ENCODE measurements around the gene MRGPRF. TPM values are rescaled to one million over a fixed set of nuclear protein-coding genes. Genes with fewer than 3 reads are reported as not detected.

Gene MRGPRF
- total RNA-seq, 1 donor from 2014 or later = 2.9 TPM

GRCh38 chr11:69033431-69033830 lies 20.4 kb upstream of the MRGPRF start:
- DNase-seq (ENCODE audit: low read depth) = no peak
- no peak for TF ChIP-seq CTCF (conservative IDR thresholded peaks at IDR 0.05; ENCODE audit: low read depth, low read length)
- H3K4me3 ChIP-seq (ENCODE audit: low read depth, low read length) = no peak overlapping the region

GRCh38 chr11:69032833-69033232 lies 19.8 kb upstream of the MRGPRF start:
- TF ChIP-seq CTCF (conservative IDR thresholded peaks at IDR 0.05; ENCODE audit: low read depth, low read length) = no peak
- no peak for DNase-seq (ENCODE audit: low read depth)
- no peak overlapping the region for H3K4me3 ChIP-seq (ENCODE audit: low read depth, low read length)

GRCh38 chr11:69030301-69030700 lies 17.3 kb upstream of the MRGPRF start:
- TF ChIP-seq CTCF (conservative IDR thresholded peaks at IDR 0.05; ENCODE audit: low read depth, low read length) = no peak
- DNase-seq (ENCODE audit: low read depth) = no peak
- H3K4me3 ChIP-seq (ENCODE audit: low read depth, low read length) = no peak overlapping the region

- no peak for TF ChIP-seq CTCF (conservative IDR thresholded peaks at IDR 0.05; ENCODE audit: low read depth, low read length)
- no peak for DNase-seq (ENCODE audit: low read depth)
- no peak overlapping the region for H3K4me3 ChIP-seq (ENCODE audit: low read depth, low read length)
Observed at GRCh38 chr11:69027704-69028372, 14.8 kb upstream of the MRGPRF start.

GRCh38 chr11:69024509-69024908 lies 11.5 kb upstream of the MRGPRF start:
- TF ChIP-seq CTCF (conservative IDR thresholded peaks at IDR 0.05; ENCODE audit: low read depth, low read length) = no peak
- no peak overlapping the region for H3K4me3 ChIP-seq (ENCODE audit: low read depth, low read length)
- no peak for DNase-seq (ENCODE audit: low read depth)

- TF ChIP-seq CTCF (conservative IDR thresholded peaks at IDR 0.05; ENCODE audit: low read depth, low read length) = no peak
- DNase-seq (ENCODE audit: low read depth) = no peak
- H3K4me3 ChIP-seq (ENCODE audit: low read depth, low read length) = no peak overlapping the region
Observed at GRCh38 chr11:69022260-69022659, 9.2 kb upstream of the MRGPRF start.

- H3K4me3 ChIP-seq (ENCODE audit: low read depth, low read length) = no peak overlapping the region
- no peak for DNase-seq (ENCODE audit: low read depth)
- TF ChIP-seq CTCF (conservative IDR thresholded peaks at IDR 0.05; ENCODE audit: low read depth, low read length) = no peak
Observed at GRCh38 chr11:69018924-69019323, 5.9 kb upstream of the MRGPRF start.

Measured in epithelial cell of proximal tubule (primary cell).